NCI-H2196 treated with DMSO at 0.1 percent for 48 hours (cell line): Measurements from ENCODE around the gene PPM1F.

Source experiments
- DNase-seq: peaks from one replicate; lab custom pipeline; 2025; ENCODE audit not compliant: unreplicated experiment; lab: John Stamatoyannopoulos, UW

Gene PPM1F

GRCh38 chr22:21961886-21962654 is 9.4 kb upstream of the PPM1F start:
- DNase-seq: no peak

GRCh38 chr22:21961127-21961867 is 8.6 kb upstream of the PPM1F start:
- DNase-seq: no peak

- DNase-seq: no peak
These were observed 7.8 kb upstream of the PPM1F start for GRCh38 chr22:21960200-21961126.

- DNase-seq: no peak
These were observed 6.8 kb upstream of the PPM1F start for GRCh38 chr22:21959274-21960074.

GRCh38 chr22:21958360-21959273 is 6.0 kb upstream of the PPM1F start:
- no peak for DNase-seq

- DNase-seq: no peak
These were observed 650 bp downstream of the PPM1F start for GRCh38 chr22:21951931-21952465.

- DNase-seq: no peak
These were observed 1.6 kb downstream of the PPM1F start for GRCh38 chr22:21951062-21951461.

DNA sequence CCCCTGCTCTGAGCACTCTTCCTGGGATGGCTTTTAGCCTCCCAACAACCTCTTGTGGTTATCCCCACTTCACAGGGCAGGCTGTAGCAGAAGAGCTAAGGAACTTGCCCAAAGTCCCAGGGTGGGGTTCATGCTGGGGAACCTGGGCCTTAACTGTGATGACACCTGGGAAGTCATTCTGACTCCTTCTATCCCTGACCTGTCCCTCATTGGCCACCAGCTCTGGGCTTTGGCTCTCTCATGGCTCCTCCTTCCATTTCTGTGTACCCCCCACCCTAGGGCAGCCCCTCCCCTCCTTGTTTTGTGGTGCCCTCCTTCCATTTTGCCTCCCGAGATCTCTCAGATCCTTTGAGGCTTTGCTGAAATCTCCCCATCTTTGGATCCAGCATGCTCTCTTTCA is 2.7 kb downstream of the PPM1F start:
- DNase-seq: no peak

- DNase-seq: no peak
These were observed 3.1 kb downstream of the PPM1F start for GRCh38 chr22:21949569-21949918.

- no peak for DNase-seq
These were observed 3.7 kb downstream of the PPM1F start for GRCh38 chr22:21948824-21949568.

- DNase-seq: no peak
These were observed 4.3 kb downstream of the PPM1F start for GRCh38 chr22:21948390-21948789.

DNA sequence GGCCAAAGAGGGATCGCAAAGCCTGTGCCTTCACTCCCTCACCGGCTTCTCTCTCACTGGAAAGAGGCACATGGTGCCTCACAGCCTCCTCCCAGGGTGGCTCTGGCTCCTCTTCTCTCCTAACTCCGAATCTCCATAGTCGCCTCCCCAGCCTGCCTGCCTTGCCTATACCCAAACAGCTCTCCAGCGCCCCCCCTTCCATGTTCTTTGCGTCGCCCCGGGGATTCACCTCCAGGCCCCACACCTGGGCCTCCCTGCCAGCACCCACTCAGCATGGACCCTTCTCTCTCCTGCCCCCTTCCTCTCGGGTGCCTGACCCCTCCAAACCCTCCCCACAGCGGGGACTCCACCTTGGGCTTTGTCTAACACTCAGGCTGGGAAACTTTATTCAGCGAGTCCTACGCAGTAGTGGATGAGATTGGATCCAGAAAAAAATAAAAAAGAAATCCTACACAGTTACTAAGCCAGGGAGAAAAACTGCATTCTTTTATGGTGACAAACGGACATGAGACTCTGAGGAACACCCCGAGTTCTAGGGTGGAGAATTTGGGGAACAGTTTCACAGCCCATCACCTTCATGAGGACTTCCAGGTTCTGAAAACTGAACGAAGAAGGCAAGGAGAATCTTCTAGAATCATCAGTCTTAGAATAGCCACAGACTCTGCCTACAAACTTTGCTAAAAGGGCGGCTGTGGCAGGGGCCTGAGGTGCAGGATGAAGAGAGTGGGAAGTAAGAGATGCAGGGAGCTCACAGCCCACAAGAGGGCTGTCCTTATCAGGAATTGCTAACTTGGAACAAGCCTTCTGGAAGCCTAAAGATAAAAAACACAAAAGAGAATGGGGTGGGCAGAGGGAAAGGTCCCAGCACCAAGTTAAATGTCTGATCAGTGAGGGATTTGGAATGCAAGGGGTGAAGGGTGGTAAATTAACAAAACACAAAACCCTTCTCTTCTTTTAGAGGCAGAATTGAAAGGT is 5.3 kb downstream of the PPM1F start:
- no peak for DNase-seq

- no peak for DNase-seq
These were observed 6.3 kb downstream of the PPM1F start for GRCh38 chr22:21946262-21946925.

GRCh38 chr22:21945453-21946261 is 7.0 kb downstream of the PPM1F start:
- no peak for DNase-seq

- no peak for DNase-seq
These were observed 7.8 kb downstream of the PPM1F start for GRCh38 chr22:21944871-21945270.
